ENCODE measurements around the gene CLCN2. TPM values are rescaled to one million over a fixed set of nuclear protein-coding genes. Genes with fewer than 3 reads are reported as not detected.

CLCN2 gene
- total RNA-seq, 1 experiment from 2014 or later: 21.6 TPM

- CTCF ChIA-PET: no interaction called here
- RAD21 ChIA-PET (ENCODE audit: low non-redundant PET in 1 of 2, low total read pairs in 2 of 2, uncharacterized antibody in 2 of 2, unreplicated experiment in 2 of 2): no interaction called here
These were observed 25.8 kb upstream of the CLCN2 start for GRCh38 chr3:184387174-184387714.

More at GRCh38 chr3:184387174-184387714, 25.8 kb upstream of the CLCN2 start:
- Histone ChIP-seq H3K9me2 (ENCODE audit: insufficient read depth) (no peaks in the 10 kb centered on the region), H3K9me3 (ENCODE audit: control insufficient read depth in 1 of 2, insufficient read depth in 1 of 2, low read depth in 1 of 2, low read length in 2 of 2) (no peaks in the 10 kb centered on the region), H3K27me3 (ENCODE audit: insufficient read depth, low read length) (no peaks in the 10 kb centered on the region), H3K36me3 (ENCODE audit: control insufficient read depth in 1 of 2, insufficient read depth in 2 of 2, low read length in 2 of 2) (no peaks in the 10 kb centered on the region), H3K4me3 (replicated peaks in 1 of 2; ENCODE audit: low read depth in 1 of 2, low read length in 2 of 2) (no peak overlapping the region), H3K4me1 (ENCODE audit: control insufficient read depth in 1 of 2, insufficient read depth in 2 of 2, low read length in 2 of 2) (no peaks in the 10 kb centered on the region), H4K20me1 (ENCODE audit: insufficient read depth) (no peaks in the 10 kb centered on the region), H3K4me2 (ENCODE audit: low read length) (no peak overlapping the region), H3K9ac (ENCODE audit: low read length) (no peak overlapping the region), H2AFZ (ENCODE audit: low read depth, low read length, poor library complexity, severe bottlenecking) (no peak overlapping the region), H3K27ac (ENCODE audit: low read depth, low read length) (no peak overlapping the region), H3K79me2 (ENCODE audit: insufficient read depth, low read length) (no peaks in the 10 kb centered on the region)
- POLR2A ChIA-PET: no interaction called here
- TF ChIP-seq REST (IDR thresholded peaks at IDR 0.05; ENCODE audit: low read depth) (no peak), ELF1 (IDR thresholded peaks at IDR 0.05; ENCODE audit: borderline replicate concordance, low read depth) (no peak), POLR2AphosphoS5 (IDR thresholded peaks at IDR 0.05; ENCODE audit: low read depth, low read length) (no peak), MAX (IDR thresholded peaks at IDR 0.05) (no peak), SIN3A (IDR thresholded peaks at IDR 0.05; ENCODE audit: low read depth) (no peak), CEBPB (IDR thresholded peaks at IDR 0.05; ENCODE audit: low read depth) (no peak), SP1 (IDR thresholded peaks at IDR 0.05; ENCODE audit: low read depth) (no peak), POLR2A (IDR thresholded peaks at IDR 0.05; ENCODE audit: borderline replicate concordance, extremely low read depth, insufficient read depth, insufficient read length) (no peak), EZH2 (IDR thresholded peaks at IDR 0.05) (no peak), FOSL1 (IDR thresholded peaks at IDR 0.05; ENCODE audit: low read depth) (no peak), CBX3 (IDR thresholded peaks at IDR 0.05; ENCODE audit: low read depth) (no peak), YY1 (IDR thresholded peaks at IDR 0.05; ENCODE audit: extremely low read depth, insufficient replicate concordance, low read depth, low read length) (no peak), JUND (IDR thresholded peaks at IDR 0.05) (no peak), EGR1 (IDR thresholded peaks at IDR 0.05; ENCODE audit: low read depth) (no peak), SRF (IDR thresholded peaks at IDR 0.05; ENCODE audit: low read depth) (no peak), TCF7L2 (IDR thresholded peaks at IDR 0.05; ENCODE audit: borderline replicate concordance, extremely low read depth, insufficient read depth, insufficient read length) (no peak)
- TF ChIP-seq, protein P1, sequence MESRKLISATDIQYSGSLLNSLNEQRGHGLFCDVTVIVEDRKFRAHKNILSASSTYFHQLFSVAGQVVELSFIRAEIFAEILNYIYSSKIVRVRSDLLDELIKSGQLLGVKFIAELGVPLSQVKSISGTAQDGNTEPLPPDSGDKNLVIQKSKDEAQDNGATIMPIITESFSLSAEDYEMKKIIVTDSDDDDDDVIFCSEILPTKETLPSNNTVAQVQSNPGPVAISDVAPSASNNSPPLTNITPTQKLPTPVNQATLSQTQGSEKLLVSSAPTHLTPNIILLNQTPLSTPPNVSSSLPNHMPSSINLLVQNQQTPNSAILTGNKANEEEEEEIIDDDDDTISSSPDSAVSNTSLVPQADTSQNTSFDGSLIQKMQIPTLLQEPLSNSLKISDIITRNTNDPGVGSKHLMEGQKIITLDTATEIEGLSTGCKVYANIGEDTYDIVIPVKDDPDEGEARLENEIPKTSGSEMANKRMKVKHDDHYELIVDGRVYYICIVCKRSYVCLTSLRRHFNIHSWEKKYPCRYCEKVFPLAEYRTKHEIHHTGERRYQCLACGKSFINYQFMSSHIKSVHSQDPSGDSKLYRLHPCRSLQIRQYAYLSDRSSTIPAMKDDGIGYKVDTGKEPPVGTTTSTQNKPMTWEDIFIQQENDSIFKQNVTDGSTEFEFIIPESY (IDR thresholded peaks at IDR 0.05; ENCODE audit: extremely low read depth, insufficient replicate concordance, low read length): no peak
- TF ChIP-seq, protein P2, sequence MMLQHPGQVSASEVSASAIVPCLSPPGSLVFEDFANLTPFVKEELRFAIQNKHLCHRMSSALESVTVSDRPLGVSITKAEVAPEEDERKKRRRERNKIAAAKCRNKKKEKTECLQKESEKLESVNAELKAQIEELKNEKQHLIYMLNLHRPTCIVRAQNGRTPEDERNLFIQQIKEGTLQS (IDR thresholded peaks at IDR 0.05): no peak
- TF ChIP-seq, protein P3, sequence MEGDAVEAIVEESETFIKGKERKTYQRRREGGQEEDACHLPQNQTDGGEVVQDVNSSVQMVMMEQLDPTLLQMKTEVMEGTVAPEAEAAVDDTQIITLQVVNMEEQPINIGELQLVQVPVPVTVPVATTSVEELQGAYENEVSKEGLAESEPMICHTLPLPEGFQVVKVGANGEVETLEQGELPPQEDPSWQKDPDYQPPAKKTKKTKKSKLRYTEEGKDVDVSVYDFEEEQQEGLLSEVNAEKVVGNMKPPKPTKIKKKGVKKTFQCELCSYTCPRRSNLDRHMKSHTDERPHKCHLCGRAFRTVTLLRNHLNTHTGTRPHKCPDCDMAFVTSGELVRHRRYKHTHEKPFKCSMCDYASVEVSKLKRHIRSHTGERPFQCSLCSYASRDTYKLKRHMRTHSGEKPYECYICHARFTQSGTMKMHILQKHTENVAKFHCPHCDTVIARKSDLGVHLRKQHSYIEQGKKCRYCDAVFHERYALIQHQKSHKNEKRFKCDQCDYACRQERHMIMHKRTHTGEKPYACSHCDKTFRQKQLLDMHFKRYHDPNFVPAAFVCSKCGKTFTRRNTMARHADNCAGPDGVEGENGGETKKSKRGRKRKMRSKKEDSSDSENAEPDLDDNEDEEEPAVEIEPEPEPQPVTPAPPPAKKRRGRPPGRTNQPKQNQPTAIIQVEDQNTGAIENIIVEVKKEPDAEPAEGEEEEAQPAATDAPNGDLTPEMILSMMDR (IDR thresholded peaks at IDR 0.05 in 2 of 3, conservative IDR thresholded peaks at IDR 0.05 in 1 of 3; ENCODE audit: borderline replicate concordance in 1 of 3, insufficient read depth in 1 of 3, low read depth in 2 of 3, low read length in 2 of 3): no peak
- no TSS peak for BruUV-seq (replicated peaks)
- DNase-seq (ENCODE audit: low read depth, low spot score): no peak
- ATAC-seq: no peak
- intact Hi-C loops (cut with micrococcal nuclease): no loop called here
